GM21390 (cell line): Measurements from ENCODE around the gene UGT3A1.
"Not testable (repeated sequence)": the region's sequence is repeated elsewhere in the genome, so short reads cannot be mapped to it uniquely, and the experiment has no call there.

Experiments used
- ATAC-seq: cut with Tn5 transposase; IDR thresholded peaks from one replicate; pipeline ENCODE4 v1.9.1; 2021; ENCODE audit not compliant: unreplicated experiment

Gene UGT3A1, protein sequence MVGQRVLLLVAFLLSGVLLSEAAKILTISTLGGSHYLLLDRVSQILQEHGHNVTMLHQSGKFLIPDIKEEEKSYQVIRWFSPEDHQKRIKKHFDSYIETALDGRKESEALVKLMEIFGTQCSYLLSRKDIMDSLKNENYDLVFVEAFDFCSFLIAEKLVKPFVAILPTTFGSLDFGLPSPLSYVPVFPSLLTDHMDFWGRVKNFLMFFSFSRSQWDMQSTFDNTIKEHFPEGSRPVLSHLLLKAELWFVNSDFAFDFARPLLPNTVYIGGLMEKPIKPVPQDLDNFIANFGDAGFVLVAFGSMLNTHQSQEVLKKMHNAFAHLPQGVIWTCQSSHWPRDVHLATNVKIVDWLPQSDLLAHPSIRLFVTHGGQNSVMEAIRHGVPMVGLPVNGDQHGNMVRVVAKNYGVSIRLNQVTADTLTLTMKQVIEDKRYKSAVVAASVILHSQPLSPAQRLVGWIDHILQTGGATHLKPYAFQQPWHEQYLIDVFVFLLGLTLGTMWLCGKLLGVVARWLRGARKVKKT

DNA sequence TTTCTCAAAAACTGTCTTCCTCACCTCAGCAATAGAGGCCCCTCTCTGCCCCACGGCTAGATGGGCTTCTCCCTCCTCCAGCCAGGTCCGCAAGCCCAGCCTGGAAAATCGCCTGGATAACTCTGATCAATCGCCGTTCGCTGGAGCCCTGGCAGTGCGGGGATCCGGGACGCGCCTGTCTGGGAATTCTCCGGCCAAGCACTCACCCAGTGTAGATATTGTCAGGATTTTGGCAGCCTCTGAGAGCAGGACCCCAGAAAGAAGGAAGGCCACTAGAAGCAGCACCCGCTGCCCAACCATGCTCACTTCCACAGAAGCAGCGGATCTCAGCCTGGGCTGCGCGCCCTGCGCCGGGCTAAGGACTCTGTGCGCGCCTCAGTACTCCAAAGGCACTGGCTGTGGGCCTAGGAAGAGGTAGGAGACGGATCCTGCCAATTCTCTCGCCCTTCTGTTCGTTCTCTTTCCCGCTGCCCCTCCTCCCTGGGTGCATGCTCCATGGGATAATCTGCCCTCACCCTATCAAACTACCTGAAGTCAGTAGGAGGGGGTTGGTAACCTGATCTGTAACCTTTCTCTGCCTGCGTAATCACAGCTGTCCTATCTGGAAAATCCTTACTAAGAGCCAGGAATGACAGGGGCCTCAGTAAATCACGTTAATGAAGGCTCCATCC lies at the start of gene UGT3A1:
UGT3A1 (minus strand) TSS at position 450 of the 671 bp plus-strand sequence; CDS start at position 300, 150 bp downstream.
- no peak for ATAC-seq

DNA sequence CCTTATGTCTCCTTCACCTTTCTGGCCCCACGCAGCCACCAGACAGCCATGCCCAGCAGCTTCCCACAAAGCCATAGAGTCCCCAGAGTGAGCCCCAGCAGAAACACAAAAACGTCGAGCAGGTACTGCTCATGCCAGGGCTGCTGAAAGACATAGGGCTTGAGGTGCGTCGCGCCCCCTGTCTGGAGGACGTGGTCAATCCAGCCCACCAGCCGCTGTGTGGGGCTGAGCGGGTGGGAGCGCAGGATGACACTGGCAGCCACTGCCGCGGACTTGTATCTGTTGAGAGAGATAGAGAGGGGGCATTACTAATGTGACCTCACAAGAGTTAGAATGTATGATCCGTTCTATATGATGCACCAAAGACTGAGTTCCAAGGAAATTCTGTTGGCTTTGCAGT lies 44.5 kb upstream of the UGT3A1 start:
- no peak for ATAC-seq

DNA sequence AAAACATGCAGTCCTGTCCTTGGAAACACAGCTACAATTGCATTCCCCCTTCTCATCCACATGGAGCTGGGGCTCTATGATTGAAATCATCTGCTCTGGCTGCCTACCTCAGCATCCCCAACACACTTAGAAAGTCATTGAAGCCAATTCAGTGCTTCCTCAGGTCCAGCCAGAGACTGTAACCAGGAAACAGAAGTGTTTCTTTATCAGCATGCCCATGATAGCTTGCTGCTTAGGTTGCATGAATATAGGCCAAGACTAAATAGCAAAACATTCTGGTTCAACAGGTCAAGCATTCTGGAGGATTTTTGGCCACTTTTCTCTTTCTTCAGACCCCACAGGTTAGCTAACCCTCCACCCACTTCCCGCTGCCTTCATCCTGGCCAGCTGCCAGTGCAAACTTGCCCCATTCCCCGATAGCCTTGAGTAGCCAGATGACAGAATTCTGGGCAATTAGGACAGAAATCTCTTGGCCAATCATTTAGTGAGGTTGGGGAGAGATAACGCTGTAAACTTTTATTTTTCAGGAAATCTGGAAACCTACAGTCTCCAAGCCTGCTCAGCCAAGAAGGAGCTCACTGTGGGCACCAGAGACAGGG lies 43.4 kb upstream of the UGT3A1 start:
- not testable (repeated sequence) for ATAC-seq

DNA sequence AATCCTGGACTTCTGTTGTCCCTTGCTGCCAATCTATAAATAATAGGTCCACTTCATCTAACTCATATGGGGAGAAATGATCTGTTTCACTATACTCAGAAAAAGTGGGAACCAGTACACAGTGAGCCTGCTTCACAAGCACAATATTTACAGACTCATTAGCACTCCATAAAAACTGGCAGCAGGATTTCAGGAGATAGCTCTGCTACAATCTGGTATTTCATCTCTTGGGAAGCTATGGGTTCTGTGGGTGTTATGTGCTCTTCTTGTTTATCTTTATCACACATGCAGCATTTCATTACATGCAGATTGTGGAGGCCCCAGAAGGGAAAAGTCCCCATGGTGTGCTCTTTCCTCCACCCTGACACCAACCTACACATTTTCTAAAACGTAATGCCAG lies 42.3 kb upstream of the UGT3A1 start:
- no peak for ATAC-seq

DNA sequence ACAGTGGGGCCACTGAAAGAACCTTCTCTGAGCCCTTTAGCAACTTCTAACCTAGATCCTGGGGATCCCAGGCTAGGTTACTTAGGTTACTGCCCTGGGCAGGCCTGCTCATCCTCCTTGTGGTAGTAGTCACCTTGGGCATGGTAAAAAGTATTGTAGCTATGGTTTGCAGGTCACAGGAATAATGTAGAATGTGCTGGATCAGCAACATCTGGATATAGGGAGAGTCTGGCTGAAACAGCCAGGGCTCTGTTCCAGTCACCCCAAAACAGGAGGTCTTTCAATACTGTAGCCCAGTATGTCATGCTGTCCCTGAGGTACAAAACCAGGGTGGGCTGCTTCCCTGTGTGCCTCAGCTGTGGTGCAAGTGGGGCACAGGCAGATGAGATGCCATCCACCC lies 41.9 kb upstream of the UGT3A1 start:
- no peak for ATAC-seq

DNA sequence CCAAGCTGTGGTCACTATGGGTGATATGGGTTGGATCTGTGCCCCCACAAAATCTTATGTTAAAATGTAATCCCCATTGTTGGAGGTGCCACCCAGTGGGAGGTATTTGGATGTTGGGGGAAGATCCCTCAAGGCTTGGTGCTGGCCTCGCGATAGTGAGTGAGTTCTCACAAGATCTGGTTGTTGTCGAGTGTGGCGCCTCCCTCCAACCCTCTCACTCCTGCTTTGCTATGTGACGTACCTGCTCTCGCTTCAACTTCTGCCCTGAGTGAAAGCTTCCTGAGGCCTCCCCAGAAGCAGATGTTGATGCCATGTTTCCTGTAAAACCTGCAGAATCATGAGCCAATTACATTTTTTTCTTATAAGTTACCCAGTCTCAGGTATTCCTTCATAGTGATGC lies 40.0 kb upstream of the UGT3A1 start:
- ATAC-seq, result no peak

DNA sequence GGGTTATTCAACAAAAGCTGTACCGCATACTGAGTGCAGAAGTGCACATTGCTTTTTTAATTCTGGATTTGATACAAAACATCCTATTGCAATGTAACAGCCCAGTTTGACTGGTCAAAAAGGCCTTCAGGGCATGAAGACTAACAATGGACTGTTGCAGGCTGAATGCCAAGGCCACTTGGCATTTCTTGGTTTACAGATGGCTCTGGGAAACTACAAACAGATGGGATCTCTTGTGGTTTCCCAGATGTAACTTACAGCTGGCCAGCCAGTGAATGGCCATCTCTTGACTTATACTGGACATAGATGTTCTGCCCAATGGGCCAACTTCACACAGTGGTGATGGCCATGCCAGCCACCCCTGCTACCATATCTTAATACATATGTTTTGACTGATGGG lies 38.7 kb upstream of the UGT3A1 start:
- no peak for ATAC-seq

DNA sequence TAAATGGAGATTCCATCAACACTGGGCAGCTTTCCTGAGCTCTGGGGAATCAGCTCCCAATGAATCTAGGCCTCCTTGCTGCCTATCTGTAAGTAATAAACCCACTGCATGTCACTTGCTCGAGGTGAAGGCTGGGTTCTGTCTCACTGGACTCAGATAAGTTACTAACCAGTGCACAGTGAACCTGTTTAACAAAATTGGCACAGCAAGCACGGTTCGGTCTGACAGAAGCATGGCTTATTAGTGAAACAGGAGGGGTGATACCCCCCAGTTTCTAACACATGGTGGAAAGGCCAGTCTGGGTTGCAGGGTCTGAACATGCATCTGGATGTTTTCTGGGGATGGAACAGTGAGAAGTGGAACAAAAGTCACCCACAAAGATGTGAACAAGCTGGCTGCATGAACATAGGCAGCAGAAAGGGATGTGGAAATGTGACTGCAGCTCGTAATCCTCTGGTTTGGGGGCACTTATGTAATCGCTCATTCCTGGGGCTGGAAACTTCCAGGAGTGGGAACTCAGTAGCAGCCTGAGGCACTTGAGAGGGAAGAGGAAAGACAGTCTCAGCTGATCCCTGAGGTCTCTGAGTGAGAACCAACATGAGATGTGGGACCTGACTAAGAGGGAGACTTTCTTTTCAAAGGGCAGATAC lies 37.8 kb upstream of the UGT3A1 start:
- ATAC-seq, result no peak

DNA sequence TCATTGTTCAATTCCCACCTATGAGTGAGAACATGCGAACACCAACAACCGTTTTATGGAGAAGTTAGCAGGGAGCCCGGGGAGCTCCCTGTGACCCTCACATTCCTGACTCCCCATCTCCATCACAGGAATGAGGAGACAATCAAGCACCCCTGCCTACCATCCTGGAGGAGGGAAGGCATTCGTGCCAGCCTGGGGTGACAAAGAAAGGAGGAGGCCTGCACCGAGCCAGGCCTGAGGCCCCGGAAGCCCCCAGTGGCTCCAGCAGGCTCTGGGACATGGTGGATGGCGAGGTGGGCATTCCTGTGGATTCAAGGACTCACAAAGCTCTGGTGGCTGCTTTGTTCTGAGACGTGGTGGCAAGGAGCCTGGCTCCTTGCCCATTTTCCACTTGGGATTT lies 36.5 kb upstream of the UGT3A1 start:
- ATAC-seq, result no peak

DNA sequence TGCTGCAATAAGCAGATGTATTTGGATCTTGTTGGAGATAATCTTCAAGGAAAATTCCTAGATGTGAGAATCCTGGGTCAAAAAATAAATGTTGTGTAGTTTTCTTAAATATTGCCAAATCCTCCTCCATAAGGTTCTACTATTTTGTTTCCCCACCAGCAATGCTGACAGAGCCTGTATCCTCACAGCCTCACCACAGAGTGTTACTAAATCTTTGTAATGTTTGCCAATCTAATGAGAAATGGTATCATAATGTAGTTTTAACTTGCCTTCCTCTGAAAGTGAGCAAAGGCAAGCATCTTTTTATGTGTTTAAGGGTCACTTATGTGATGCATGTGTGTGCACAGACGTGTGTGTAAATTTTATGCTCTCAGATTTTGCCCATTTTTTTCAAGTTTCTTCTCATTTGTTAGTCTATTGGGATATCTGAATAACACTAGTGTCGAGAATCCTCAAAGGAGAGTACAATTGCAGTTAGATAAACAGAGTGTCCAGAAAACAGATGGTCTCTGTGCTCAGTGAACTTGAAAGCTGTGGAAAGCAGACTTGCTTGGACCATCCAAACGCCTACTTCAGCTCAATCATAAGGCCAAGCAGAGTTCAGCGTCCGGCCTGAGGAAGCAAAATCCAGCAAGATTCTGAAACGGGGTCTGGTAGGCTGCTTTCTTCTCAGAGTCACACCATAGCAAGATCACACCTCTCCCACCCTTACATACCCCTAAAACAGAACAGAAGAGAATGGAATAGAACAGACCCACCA lies 35.7 kb upstream of the UGT3A1 start:
- no peak for ATAC-seq

DNA sequence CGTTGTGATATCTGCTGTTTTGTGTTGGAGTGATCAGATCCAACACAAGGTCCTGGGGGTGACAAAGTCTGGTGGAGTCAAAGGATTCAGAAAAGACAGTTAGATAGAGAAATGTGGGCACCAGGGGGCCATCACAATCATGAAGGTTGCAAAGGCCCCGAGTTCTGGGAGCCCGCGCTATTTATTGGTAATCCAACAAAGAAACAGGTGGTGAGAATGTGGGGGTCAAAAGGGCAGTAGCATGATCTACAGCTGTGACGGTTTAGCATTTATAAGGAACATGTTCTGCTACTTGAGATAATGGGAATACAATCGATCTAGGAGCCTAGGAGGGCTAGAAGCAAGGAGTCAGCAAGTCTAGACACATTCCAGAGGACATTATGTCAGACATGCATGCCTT lies 31.1 kb upstream of the UGT3A1 start:
- ATAC-seq, result not testable (repeated sequence)

DNA sequence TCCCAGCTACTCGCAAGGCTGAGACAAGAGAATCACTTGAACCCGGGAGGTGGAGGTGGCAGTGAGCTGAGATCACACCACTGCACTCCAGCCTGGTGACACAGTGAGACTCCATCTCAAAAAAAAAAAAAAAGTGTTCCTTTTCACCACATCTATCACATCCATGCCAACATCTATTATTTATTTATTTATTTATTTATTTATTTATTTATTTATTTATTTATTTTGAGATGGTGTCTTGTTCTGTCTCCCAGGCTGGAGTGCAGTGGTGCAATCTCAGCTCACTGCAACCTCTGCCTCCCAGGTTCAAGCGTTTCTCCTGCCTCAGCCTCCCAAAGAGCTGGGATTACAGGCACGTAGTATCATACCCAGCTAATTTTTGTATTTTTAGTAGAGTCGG lies 28.4 kb upstream of the UGT3A1 start:
- not testable (repeated sequence) for ATAC-seq

DNA sequence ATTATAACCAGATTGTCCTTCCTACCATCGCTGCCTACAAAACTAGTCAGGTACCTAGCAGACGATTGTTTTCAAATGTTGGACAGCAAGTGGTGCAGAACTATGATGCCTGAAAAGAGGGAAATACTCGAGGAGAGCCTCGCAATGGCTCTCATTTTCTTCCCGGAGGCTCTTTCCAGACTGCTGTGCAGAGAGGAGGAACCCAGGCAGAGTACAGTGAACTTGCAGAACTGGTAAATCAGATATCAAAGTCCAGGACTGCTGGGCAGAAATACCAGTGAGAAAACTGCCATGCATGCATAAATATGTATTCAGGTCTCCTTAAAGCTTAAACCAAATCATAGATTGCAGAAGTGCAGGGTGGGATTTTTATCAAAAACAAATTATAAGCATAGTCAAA lies 26.4 kb upstream of the UGT3A1 start:
- ATAC-seq, result no peak

DNA sequence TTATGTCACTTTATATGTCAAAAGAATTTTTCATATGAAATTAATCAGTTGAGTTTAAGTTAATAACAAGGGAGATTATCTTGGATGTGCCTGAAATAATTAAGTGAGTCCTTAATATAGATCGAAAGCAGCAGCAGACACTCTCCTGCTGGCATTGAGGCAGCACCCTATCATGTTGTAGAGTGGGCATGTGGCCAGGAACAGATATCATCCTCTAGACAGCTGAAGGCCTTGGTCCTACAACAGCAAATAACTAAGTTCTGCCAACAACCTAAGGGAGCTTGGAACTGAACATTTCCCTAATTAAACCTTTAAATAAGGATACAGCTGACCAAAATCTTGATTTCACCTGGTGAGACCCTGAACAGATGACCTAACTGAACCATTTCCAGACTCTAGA lies 25.8 kb upstream of the UGT3A1 start:
- no peak for ATAC-seq

DNA sequence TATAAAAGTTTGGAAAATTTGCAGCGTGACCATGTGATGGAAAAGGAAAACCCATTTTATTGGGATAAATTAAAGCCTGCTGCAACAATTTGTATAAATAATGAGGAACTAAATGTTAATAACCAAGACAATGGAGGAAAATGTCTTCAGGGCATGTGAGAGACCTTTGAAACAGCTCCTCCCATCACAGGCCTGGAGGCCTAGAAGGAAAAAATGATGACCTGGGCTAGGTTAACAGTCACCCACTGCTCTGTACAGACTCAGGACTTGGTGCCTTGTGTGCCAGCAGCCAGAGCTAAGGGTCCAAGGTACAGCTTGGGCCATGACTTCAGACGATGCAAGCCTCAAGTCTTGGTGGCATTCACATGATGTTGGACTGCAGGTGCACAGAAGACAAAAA lies 22.0 kb upstream of the UGT3A1 start:
- ATAC-seq, result no peak

DNA sequence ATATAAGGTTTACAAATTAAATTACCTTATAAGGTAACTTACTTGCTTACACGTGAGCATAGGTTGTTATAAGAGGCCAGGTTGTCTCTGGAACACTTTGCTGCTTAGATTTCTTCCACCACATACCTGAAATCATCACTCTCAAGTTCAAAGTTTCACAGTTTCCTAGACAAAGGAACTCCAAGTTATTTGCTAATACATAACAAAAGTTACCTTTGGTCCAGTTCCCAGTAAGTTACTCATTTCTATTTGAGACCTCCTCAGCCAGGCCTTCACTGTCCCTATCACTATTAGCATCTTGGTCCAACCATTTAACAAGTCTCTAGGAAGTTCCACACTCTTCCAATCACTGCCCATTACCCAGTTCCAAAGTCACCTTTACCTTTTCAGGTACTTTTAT lies 18.5 kb upstream of the UGT3A1 start:
- no peak for ATAC-seq

DNA sequence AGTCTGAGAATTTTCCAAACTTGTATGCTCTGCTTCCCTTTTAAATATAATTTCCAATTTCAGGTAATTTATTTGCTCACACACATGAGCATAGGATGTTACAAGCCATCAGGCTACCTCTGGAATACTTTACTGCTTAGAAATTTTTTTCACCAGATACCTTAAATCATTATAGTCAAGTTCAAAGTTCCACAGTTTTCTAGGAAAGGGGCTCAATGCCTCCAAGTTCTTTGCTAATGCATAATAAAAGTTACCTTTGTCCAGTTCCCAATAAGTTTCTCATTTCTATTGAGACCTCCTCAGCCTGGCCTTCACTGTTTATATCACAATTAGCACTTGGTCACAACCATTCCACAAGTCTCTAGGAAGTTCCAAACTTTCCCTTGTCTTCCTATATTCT lies 16.2 kb upstream of the UGT3A1 start:
- ATAC-seq, result no peak

DNA sequence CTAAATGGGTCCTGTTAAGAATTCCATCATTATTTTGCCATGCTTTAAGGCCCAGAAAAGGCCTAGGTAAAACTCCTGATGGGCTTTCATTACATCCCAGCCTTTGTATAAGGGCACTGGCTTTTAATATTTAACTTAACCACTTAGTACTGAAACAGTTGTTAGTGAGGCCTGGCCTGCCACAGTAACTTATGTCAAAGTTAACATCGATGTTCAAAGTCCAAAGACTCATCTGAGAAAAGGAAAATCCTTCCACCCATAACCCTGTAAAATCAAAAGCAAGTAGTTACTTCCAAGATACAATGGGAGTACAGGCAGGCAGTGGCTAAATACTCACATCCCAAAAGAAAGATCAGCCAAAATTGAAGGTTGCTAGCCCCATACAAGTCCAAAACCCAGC lies 15.0 kb upstream of the UGT3A1 start:
- no peak for ATAC-seq

DNA sequence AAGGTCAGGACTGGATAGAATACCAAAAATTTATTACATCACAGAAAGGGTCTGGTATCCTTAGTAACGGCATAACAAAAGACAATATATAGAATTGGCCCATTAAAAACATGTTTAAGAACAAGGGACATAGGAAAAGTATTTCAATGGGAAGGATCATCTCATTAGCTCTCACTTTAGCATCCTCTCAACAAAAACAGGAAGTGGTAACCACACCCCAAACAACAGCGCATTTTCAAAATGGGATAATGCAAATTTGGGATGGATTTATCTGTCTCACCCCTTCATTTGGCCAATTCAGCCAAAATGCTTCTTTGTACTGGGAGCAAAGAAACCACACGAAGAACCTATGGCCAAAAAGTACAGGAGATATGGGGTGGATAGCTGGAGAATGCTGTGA lies 9.8 kb upstream of the UGT3A1 start:
- ATAC-seq, result no peak

DNA sequence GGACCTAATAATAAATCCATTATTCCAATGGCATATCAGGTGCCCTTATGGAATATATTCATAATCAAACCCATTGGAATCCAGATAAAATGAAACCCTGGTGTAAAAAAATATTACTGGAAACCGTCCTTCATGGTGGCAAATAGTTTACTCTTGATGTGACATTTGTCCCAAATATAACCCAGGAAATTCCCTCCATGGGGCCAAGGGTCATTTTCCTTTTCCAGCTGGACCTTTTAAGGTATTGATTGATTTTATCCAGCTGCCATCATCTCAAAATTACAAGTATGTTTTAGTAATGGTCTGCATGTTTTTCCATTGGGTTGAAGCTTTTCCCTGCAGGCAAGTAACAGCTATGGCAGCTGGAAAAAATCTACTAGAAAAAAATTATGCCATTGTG lies 8.4 kb upstream of the UGT3A1 start:
- ATAC-seq, result no peak

DNA sequence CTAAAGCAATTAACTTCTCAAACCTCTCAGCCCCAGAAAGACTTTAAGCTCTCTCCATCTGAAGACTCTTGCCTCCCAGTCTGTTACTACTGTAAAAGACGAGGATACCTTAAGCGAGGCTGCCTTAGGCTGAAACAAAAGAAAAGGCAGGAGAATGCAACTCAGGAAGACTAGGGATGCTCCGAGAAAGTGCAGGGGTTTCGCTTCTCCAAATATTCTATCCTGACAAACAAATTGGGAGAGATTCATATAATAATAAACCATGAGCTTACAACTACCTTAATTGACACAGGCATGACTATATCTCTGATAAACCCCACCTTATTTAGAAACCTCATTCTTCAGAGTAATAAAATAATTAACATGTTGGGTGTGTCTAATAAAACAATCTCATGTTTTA lies 4.9 kb upstream of the UGT3A1 start:
- ATAC-seq, result no peak
